NT2/D1 (cell line): ENCODE data around the gene SCART1.

Source experiments
- SUZ12 ChIP-seq: IDR thresholded peaks from 2 replicates; pipeline ENCODE4 v1.6.1; 2011; ENCODE audit not compliant: insufficient read length, insufficient read depth; ENCODE audit errors: extremely low read depth
- YY1 ChIP-seq: IDR thresholded peaks from 2 replicates; pipeline ENCODE4 v1.6.1; 2011; ENCODE audit not compliant: insufficient read length, insufficient read depth
- ZNF274 ChIP-seq: IDR thresholded peaks from 2 replicates; pipeline ENCODE4 v1.6.1; 2011; ENCODE audit warnings: mild to moderate bottlenecking, low read depth, low read length

DNA sequence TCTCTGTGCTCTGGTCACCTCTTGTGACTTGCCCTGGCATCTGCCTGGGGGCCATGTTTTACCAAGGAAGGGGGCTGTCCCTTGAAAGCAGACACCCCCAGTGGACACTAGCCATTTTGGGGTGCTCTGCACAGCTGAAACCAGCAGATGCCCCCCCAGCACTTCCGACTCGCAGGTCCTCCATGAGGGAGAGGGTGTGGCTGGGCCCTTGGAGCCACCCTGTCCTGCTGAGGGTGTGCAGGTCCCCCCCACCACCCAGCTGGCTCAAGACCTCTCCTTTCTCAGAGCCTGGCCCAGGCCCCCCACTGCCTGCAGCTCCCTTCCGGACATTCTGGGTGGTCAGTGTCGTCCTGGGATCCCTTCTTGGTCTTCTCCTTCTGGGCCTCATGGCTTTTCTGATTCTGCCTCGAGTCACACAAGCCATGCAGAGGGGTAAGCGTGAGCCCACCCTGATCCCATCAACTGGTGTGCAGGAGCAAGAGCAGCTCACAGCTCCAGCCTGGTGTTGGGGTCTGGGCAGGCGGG lies 12.3 kb downstream of the SCART1 start:
- TF ChIP-seq SUZ12 (no peak), YY1 (no peak), ZNF274 (no peak)
